ENCODE results near the gene MARCHF10.
"Not testable (repeated sequence)": the region's sequence is repeated elsewhere in the genome, so short reads cannot be mapped to it uniquely, and the experiment has no call there.

Gene MARCHF10

DNA sequence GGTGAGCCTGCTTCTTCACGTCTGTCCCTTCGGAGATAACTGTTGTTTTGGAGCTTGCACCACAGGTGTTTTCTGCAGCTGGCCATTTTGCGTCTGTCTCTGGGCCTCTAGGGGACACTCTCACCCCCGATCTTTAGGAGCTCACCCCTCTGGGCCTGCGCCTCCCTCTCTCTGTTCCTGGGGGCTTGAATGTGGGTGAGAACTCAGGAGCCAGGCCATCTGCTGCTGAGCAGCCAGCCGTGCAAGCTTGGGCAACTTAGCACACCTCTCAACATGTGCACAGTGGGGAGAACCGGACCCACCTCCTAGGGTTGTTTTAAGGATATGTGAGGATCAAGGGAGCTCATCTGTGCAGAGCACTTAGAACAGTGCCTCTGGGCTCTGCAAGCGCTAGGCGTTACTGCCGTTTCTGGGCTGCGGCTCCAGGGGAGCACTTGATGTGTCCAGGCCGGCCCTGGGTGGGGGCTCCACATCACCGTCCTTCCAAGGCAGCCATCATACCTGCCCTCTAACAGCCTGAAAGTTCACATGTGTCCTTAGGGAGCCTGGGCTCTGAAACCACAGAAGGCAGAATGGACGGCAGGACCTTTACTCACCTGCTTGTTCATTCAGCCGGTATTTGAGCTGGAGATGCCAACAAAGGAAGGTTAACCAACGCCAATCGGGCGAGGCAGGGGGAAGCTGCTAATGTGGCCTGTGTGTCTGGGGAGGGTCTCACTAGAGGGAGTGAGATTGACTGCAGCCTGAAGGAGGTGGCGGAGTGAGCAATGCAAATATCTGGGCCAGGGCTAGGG, 114.3 kb downstream of the MARCHF10 start:
- DNase-seq, result peak; percentile 48

GRCh38 chr17:62692721-62693431, 115.2 kb downstream of the MARCHF10 start:
- DNase-seq, result peak; percentile 37

GRCh38 chr17:62692159-62692651, 115.9 kb downstream of the MARCHF10 start:
- no peak for DNase-seq

DNA sequence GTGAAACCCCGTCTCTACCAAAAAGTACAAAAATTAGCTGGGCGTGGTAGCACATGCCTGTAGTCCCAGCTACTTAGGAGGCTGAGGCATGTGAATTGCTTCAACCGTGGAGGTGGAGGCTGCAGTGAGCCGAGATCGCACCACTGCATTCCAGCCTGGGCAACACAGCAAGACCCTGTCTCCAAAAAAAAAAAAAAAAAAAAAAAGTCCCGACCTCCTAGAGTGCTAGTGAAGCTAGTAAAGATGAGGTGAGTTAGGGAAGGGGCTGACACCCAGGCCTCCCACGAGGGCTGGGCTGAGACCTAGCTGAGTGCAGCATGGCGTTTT, 116.6 kb downstream of the MARCHF10 start:
- DNase-seq, result not testable (repeated sequence)

- no peak for DNase-seq
These were observed 117.8 kb downstream of the MARCHF10 start for GRCh38 chr17:62690168-62690897.

DNA sequence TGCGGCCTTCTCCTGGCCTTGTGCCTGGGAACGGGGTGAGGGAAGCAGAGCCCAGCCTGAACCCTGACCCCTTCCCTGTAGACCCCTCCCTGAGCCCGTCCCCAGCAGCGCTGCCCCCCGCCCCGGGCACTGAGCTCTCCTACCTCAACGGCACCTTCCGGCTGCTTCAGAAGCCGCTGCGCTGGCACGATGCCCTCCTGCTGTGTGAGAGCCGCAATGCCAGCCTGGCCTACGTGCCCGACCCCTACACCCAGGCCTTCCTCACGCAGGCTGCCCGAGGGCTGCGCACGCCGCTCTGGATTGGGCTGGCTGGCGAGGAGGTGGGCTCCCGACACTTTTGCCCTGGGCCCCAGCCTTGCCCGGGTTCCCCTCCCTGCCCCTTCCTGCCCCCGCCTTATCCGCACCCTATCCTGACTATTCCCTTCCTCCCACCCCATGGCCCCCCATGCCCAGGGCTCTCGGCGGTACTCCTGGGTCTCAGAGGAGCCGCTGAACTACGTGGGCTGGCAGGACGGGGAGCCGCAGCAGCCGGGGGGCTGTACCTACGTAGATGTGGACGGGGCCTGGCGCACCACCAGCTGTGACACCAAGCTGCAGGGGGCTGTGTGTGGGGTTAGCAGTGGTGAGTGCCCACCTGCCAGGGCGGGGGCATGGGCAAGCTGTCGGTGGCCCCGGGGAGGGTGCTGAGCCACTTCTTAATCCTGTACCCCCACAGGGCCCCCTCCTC, 118.5 kb downstream of the MARCHF10 start:
- no peak for DNase-seq

- DNase-seq, result no peak
These were observed 119.5 kb downstream of the MARCHF10 start for GRCh38 chr17:62688398-62689160.

DNA sequence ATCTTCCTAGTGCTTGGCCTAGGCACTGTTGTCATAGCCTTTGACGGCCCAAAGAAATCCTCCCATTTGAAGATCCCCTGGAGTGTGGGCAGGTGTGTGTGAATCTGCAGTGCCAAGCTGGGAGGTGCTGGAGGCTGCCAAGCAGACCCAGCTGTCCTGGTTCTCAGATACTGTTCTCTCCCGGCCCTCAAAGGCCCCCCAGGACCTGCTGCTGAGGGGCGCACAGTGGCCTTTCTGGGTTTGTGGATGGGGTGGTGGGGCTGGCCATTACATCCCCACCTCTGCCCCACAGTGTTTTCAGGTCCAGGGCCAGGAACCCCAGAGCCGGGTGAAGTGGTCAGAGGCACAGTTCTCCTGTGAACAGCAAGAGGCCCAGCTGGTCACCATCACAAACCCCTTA, 120.1 kb downstream of the MARCHF10 start:
- DNase-seq, result no peak

- no peak for DNase-seq
These were observed 123.9 kb downstream of the MARCHF10 start for GRCh38 chr17:62684179-62684578.

GRCh38 chr17:62681939-62682381, 126.2 kb downstream of the MARCHF10 start:
- no peak for DNase-seq

DNA sequence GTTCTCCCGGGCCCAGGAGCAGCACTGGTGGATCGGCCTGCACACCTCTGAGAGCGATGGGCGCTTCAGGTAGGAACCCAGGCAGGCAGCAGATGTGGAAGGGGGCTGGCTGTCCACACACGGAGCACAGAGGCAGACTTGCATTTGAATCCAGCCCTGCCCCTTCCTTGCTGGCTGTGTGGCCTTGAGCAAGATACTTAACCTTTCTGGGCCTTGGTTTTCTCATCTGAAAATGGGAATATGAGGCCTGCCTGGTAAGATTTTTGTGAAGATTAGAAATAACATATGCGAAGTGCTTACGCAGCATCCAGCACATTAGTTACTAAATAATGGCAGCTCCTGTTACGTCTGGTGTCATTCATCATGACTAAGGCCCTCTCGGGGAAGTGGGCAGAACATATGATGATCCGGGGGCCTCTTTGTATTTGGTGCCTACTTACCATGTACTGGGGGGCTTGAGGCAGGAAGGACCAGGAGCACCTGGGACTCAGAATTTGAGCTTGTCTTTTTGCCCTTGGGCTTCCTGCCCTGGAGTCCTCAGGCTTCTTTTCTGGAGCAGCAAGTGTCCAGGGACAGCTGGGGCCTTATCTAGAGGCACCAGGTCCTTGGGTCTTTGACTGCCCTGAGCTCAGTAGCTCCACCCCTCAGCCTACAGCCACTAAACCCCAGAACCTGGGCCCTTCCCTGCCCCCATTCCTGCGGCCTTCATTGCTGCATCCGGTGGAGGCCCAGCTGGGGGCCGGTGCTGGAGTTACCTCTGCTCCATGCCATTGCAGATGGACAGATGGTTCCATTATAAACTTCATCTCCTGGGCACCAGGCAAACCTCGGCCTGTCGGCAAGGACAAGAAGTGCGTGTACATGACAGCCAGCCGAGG, 126.8 kb downstream of the MARCHF10 start:
- no peak for DNase-seq

DNA sequence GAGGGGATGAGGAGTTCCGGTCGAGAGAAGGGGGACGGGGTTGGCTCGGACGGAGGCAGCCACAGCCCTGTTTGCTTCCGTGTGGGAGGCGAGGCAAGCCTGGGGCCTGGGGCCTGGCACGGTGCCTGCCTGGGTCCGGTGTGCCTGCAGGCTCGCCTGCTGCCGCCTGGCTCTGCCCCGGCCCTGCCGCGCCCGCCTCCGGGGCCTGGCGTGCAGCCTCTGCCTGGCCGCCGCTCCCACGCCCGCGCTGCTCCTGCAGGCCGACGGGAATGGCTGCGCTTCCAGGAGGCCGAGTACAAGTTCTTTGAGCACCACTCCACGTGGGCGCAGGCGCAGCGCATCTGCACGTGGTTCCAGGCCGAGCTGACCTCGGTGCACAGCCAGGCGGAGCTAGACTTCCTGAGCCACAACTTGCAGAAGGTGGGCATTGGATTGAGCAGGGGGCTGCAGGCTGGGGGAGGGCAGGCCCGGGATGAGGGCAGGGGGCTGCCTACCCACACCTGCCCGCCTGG, 127.5 kb downstream of the MARCHF10 start:
- DNase-seq, result no peak

- DNase-seq, result no peak
These were observed 128.2 kb downstream of the MARCHF10 start for GRCh38 chr17:62679866-62680377.

DNA sequence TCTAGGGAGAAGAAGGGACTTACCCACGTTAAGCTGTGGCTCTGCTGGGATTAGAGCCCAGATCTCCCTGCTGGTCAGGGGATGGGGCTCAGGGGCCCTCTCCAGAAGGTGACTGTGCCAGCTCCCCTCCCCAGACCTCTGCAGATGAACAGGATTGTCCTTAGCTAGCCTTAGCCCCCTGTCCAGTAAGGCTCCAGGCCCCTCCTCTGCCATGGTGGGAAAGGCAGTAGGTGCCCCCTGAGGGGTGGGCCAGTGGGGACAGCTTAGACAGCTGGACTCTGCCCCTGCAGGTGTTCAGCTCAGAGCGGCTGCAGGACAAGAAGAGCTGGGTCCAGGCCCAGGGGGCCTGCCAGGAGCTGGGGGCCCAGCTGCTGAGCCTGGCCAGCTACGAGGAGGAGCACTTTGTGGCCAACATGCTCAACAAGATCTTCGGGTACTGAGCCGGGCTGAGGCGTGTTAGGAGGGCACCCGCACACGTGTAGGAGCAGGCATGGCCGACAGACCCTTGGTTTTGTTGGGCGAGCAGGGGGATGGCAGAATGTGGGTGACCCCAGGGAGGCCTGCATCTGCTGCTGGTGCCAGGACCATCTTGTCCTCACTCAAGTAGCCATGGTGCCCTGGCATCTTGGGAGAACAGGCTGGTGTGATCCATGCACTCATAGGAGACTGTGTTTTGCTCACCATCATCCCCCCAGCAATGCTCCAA, 129.7 kb downstream of the MARCHF10 start:
- no peak for DNase-seq

- no peak for DNase-seq
These were observed 131.0 kb downstream of the MARCHF10 start for GRCh38 chr17:62676952-62677596.

- DNase-seq, result no peak
These were observed 131.7 kb downstream of the MARCHF10 start for GRCh38 chr17:62676231-62676943.

DNA sequence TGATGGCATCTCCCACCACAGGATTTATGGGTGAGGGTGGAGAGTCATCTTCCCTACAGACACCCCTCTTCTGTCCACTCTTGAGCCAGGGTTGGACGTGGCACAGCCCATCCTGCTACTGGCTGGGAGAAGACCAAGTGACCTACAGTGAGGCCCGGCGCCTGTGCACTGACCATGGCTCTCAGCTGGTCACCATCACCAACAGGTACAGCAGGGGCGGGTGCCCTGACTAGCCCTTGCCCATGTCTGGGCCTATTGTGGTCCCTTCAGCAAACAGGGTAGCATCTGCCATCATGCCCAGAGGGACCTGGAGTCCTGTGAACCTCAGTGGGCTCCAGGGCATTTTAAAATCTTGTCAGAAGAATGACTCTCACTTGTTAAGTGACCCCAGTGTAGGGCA, 132.4 kb downstream of the MARCHF10 start:
- DNase-seq, result no peak

GRCh38 chr17:62675260-62675659, 132.9 kb downstream of the MARCHF10 start:
- no peak for DNase-seq

DNA sequence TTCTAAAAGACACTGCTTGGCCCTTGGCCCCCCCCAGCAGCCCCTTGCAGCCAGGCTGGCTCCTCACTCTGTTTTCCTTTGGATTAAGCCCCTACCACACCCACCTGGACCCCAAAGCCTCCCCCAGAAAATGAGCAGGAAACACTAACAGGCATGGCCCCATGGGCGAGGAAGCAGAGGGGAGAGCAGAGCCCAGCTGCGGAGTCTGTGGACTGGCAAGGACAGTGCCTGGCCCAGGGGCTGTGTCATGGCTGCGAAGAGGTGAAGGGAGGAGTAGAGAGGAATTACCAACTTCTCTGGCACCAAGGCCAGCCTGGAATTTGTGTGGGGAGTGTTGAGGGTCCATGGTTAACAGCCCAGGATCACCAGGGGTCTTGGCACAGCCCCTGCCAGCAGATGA, 133.3 kb downstream of the MARCHF10 start:
- no peak for DNase-seq

Data from fibroblast of skin of right biceps (primary cell).